Endometrial microvascular endothelial cells (primary cell): Measurements from ENCODE around the gene GJD4. TPM values are rescaled to one million over a fixed set of nuclear protein-coding genes. Genes with fewer than 3 reads are reported as not detected.

Source experiments
- in situ Hi-C: cut with HindIII; loops from 2 replicates; pipeline ENCODE4 v1.10.0; 2017; ENCODE audit warnings: low sequenced_read_pairs, low pct_unique_long_range_greater_than_20kb; ENCODE audit errors: inconsistent ontology term
- total RNA-seq: library from RNA; depleted of rRNA; stranded (reverse); fragments of >200 nt; gene quantifications from one replicate; pipeline ENCODE4 v1.2.3, GENCODE V29; 2015; ENCODE audit errors: inconsistent ontology term

GJD4 gene
- total RNA-seq, result not detected

DNA sequence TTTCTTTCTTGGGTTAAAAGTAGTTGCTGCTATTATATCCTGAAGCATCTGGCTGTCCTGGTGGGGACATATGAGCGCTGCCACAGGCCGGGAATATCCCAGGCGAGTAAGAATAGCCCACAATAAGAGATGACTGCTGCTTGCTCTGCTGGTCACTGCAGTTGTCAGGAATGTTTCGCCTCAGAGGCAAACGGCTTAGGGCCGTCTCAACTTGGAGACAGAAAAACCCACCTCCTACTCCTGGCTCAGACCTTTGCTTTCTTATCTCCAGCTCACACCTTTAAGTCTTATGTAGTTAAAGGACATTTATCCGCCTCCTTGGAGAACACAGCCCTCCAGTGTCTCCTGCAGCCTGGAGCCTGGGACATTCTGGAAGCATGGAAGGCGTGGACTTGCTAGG, at the start of gene GJD4:
GJD4 (plus strand) TSS at position 151 of the 400 bp plus-strand sequence; CDS start at position 378, 227 bp downstream.
- in situ Hi-C loops, result no loop called here

DNA sequence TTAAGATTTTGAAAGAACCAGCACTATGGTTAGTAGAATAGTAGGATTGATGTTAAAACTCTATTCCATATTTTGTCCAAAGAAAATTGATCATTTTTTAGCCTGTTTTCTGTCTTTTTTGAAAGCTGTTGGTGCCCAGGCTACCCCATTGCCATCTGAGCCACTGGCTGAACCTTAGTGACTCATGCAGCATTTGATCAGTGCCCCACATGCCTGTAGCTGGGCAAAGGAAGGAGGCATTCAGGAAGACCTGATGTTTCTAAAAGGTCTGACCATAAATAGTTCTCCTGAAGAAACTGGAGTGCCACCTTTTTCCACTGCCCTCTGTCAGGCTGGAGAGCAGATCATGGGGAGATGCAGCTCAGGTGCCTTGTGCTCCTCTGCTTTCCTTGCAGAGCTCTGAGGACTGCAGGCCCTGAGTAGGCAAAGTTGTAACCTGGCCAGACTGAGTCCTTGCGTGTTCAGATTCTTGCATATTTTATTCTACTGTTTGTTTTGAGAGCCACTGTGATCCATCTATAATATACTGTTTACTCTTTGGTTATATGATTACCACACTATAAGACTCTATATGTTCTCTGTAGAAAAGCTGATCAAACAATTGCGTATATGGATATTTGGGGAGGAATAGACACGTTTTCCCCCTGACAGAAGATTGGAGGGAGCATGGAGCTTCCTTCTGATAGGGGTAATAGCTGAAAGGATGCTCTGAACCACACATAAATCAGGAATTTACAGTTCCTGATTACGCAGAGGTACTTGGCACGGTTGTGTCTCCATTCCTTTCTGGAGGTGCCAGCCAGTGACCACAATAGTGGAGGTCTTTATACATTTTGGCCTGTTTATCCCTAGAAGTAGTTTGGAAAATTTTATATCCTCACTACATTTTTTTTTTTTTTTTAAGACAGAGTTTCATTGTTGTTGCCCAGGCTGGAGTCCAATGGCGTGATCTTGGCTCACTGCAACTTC, 48.9 kb upstream of the GJD4 start:
- in situ Hi-C loops, result no loop called here

- in situ Hi-C loops, result no loop called here
Measured at GRCh38 chr10:35558276-35558675, 46.9 kb upstream of the GJD4 start.

DNA sequence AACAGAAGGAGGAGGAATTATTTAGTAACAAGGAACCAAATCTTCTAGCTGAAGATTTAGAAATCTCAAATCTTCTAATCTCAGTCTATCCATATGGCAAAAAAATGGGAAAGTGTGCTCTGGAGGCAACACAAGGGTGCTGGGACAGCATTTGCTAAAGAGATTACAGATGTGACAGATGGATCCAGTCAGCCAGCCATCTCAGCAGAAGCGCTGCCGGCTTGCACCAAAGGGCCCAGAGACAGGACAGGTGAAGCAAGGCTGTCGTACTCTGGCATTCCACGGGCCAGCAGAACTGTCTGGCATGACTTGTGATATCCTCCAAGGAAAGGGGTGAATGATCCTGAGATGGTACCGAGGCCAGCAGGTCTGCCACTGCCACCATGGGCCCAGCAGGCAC, 45.7 kb upstream of the GJD4 start:
- in situ Hi-C loops, result no loop called here

- in situ Hi-C loops, result no loop called here
Measured at GRCh38 chr10:35561715-35562114, 43.4 kb upstream of the GJD4 start.

DNA sequence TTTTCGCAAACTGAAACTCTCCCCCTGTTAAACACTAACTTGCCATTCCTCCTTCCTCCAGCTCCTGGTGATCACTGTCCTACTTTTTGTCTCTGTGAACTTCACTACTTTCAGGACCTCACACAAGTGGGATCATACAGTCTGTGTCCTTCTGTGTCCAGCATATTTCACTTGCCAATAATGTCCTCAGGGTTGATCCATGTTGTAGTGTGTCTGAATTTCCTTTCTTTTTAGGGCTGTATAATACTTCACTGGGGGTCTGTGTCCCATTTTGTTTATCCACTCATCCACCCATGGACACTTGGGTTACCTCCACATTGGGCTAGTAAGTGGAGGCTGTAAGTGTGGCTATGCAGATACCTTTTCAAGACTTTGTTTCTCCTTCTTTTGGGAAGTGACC, 42.7 kb upstream of the GJD4 start:
- in situ Hi-C loops, result no loop called here

- in situ Hi-C loops, result no loop called here
Measured at GRCh38 chr10:35563261-35563891, 41.8 kb upstream of the GJD4 start.

- in situ Hi-C loops, result no loop called here
Measured at GRCh38 chr10:35564341-35564968, 40.7 kb upstream of the GJD4 start.

DNA sequence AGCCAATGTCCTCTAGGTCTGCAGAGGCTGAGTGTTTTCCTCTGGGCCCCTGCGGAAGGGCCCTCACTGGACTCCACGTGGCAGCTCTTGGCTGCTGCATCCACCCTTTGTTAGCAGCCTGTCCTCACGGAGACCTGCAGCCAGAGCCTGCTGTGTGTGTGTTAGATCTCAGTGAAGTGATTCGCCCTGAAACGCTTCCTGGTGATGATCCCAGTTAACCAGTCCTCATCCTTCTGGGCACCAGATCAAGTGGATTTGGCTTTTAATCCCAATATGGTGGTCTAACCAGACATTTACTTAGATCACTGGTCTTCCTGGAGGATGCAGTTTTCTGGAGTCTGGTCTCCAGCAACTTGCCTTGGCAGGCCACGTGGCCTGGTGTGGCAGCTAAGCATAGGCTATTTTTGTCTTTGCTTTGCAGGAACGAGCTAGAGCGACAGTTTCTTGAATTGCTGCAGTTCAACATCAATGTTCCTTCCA, 39.5 kb upstream of the GJD4 start:
- in situ Hi-C loops, result no loop called here

DNA sequence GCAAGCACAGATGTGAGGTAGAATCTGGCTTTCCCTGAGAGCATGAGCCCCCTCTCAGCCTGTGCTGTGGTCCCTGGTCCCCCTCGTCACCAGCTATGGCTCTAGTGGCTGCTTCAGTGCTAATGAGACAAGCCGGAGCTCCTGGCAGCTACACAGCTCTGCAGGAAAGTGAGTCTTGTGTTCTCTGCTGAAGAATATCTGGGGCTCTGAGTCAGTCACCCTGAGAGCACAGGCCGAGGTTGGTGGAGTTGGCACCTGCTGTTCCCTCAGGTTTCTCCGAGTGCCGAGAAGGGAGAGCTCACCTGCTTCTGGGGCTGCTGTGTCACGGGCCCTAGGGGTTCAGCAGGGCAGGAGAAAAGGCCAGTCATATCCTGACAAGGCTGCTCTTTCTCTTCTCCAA, 37.2 kb upstream of the GJD4 start:
- in situ Hi-C loops, result no loop called here

DNA sequence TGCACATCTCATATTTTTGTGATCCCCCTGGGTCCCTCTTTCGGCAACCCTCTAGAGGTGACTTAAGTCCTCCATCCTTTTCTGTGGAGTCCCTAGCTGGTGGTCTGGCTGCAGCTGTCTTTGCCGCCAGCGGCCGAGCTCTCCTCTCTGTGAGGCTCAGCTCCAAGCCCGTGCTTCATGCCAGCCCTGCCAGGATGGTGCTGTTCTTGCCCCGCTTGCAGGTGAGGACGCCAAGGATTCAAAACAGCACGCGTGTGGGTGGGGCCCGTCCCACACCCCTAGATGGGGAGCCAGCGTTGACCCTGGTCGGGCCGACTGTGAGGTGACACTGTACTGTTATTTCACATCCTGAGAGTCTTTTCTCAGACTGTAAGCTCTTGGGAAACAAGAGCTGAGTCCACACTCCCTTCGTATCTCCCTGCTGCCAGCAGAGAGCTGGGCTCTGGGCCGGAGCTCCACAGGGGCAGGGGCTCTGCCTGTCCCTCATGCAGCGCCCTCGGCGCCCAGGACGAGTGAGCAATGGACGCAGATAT, 36.6 kb upstream of the GJD4 start:
- in situ Hi-C loops, result no loop called here

DNA sequence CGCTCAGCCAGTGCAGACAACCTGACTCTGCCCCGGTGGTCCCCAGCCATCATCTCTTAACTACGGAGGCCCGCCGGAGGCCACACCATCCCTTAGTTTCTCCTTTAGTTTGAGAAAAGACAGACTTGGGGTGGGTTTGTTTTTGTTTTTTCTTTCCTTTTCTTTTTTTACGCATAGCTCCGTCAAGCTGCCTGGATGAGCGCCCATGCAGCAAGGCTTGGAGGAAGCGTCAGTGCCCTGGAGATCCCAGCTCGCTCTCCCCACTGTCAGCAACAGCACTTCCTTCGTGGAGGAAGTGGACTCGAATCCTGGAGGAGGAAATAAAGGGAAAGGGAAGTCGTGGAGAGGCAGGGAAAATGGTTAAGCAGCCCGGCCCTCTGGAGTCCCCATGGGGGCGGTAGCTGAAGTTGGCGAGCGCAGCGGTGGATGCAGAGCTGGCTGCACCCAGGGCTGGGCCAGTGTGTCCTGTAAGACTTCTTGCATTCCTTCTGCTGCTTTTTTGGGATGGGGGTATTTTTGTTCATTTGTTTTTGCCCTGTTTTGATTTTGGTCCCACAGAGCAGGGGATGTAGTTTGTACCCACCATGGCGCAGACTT, 35.9 kb upstream of the GJD4 start:
- in situ Hi-C loops, result no loop called here

DNA sequence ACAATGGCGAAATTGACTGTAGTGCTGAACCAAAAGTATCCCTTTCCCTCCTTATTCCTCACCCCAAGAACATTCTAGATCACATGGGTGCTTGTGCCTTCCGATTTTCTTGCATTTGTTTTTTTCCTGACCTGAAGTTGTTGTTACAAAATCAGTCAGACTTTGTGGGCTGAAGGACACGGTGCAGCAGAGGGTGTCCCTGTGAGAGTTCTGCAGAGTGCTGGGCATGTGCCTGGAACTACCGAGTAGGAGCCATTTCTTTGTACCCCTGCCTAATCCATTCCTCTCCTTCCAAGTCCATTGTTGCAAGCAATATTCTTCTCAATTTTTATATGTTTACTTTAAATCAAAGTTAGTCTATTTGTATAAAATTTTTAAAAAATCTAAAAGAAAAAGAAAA, 35.3 kb upstream of the GJD4 start:
- in situ Hi-C loops, result no loop called here

- in situ Hi-C loops, result no loop called here
Measured at GRCh38 chr10:35570397-35570796, 34.7 kb upstream of the GJD4 start.

- in situ Hi-C loops, result no loop called here
Measured at GRCh38 chr10:35572583-35572982, 32.6 kb upstream of the GJD4 start.

- in situ Hi-C loops, result no loop called here
Measured at GRCh38 chr10:35573796-35574195, 31.3 kb upstream of the GJD4 start.

DNA sequence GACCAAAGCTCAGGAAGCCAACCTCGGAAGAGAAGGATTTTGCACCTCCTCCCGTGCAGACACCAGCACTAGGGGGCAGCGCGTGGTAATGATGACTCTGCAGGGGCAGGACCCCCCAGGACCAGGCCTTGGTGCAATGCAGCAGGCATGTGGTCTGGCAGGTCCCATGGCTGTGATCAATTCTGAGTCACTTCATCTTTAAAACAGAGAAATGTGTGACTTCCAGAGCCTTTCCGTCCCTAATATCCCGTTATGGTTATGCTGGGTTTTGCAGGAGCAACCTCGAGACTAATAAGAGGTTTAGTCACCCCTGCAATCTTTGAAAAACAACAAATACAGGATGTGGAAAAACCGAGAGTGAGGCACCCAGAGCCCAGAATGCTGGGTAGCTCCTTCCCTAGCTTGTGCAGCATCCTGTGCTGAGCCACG, 30.2 kb upstream of the GJD4 start:
- in situ Hi-C loops, result no loop called here

DNA sequence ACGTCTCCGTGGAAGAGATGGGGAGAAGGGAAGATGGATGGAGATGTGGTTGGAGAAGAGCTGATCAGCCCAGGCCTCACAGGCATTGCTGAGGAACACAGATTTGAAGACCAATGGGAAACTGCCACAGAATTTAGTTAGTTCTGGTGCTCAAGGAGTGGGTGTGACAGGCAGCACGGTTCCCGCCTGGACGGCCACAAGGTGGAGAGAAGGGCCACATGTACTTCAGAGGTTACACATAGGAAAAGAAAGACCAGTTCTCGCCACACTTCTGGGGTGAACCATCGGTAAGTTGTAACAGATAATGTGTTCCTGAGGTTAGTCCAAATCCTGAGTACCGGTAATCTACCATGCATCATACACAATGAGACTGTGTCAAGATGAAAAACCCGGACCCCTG, 29.5 kb upstream of the GJD4 start:
- in situ Hi-C loops, result no loop called here

DNA sequence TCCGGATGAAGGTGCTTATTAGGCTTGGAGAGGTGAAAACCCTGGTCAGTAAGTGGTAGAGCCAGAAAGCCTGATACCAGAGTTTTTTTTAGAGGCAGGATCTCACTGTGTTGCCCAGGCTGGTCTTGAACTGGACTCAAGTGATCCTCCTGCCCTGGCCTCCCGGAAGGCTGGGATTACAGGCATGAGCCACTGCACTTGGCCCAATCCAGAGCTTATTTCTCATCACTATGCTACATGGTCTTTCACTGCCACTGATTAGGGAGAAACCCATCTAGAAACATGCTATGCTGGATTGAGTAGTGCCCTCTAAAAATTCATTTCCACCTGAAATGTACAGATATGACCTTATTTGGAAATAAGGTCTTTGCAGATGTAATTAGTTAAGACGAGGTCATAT, 28.4 kb upstream of the GJD4 start:
- in situ Hi-C loops, result no loop called here
